Hypothalamus (tissue), 51 donors: ENCODE measurements around the gene DCAF8.

Source experiments
- DNase-seq, 51 donors: peaks; one replicate each; lab custom pipeline; 2025; lab: John Stamatoyannopoulos, UW

The DCAF8 gene

GRCh38 chr1:160267284-160267991 lies 5.1 kb upstream of the DCAF8 start:
- no peak for DNase-seq

GRCh38 chr1:160264795-160265307 lies 2.5 kb upstream of the DCAF8 start:
- DNase-seq: no peak

GRCh38 chr1:160261556-160261892 lies 825 bp downstream of the DCAF8 start:
- peak in 6 of 51 donors; percentile 12 to 56 (median 29) for DNase-seq

- peak in 2 of 51 donors; percentile 7 to 8 for DNase-seq
Measured at GRCh38 chr1:160260406-160261382, 1.7 kb downstream of the DCAF8 start.

GRCh38 chr1:160258177-160258798 lies 4.1 kb downstream of the DCAF8 start:
- no peak for DNase-seq

GRCh38 chr1:160257411-160258015 lies 4.8 kb downstream of the DCAF8 start:
- DNase-seq: no peak

- DNase-seq: no peak
Measured at GRCh38 chr1:160256396-160257046, 5.8 kb downstream of the DCAF8 start.

GRCh38 chr1:160255781-160256300 lies 6.5 kb downstream of the DCAF8 start:
- no peak for DNase-seq

GRCh38 chr1:160251687-160252526 lies 10.4 kb downstream of the DCAF8 start:
- peak in 42 of 51 donors; percentile 1 to 86 (median 48) for DNase-seq

GRCh38 chr1:160251011-160251410 lies 11.3 kb downstream of the DCAF8 start:
- no peak for DNase-seq

- no peak for DNase-seq
Measured at GRCh38 chr1:160247053-160247452, 15.3 kb downstream of the DCAF8 start.

GRCh38 chr1:160245434-160245833 lies 16.9 kb downstream of the DCAF8 start:
- DNase-seq: no peak

- no peak for DNase-seq
Measured at GRCh38 chr1:160244209-160244608, 18.1 kb downstream of the DCAF8 start.

- no peak for DNase-seq
Measured at GRCh38 chr1:160243767-160244166, 18.6 kb downstream of the DCAF8 start.

- no peak for DNase-seq
Measured at GRCh38 chr1:160239582-160240299, 22.6 kb downstream of the DCAF8 start.

- DNase-seq: no peak
Measured at GRCh38 chr1:160238408-160238807, 23.9 kb downstream of the DCAF8 start.

- DNase-seq: no peak
Measured at GRCh38 chr1:160237558-160237957, 24.8 kb downstream of the DCAF8 start.

GRCh38 chr1:160236806-160237205 lies 25.5 kb downstream of the DCAF8 start:
- no peak for DNase-seq
